Lung (tissue), 12 donors: ENCODE results near the gene C8B. TPM values are rescaled to one million over a fixed set of nuclear protein-coding genes. Genes with fewer than 3 reads are reported as not detected.

Experiments
- ATAC-seq: fragments of 200-7000 bp; cut with Tn5 transposase; one replicate; pipeline ENCODE4 v1.9.1; 2020; ENCODE audit warnings: moderate number of reproducible peaks; ENCODE audit not compliant: insufficient read depth, low FRiP score
- DNase-seq, 3 donors: peaks; one replicate each; pipeline ENCODE4 v3.0.0-alpha.2; 2013 to 2017
- H3K27ac ChIP-seq, 2 donors: one replicate each; pipeline ENCODE4 v1.5.1; 2013; ENCODE audit warnings: mild to moderate bottlenecking in 2 of 2, moderate library complexity in 2 of 2, control low read depth in 1 of 2, inconsistent platforms in 1 of 2, low read depth in 1 of 2, low read length in 1 of 2
- H3K27me3 ChIP-seq, 3 donors: one replicate each; pipeline ENCODE4 v1.5.1; 2013; ENCODE audit warnings: low read length in 2 of 3; ENCODE audit not compliant: control insufficient read depth in 3 of 3, insufficient read depth in 3 of 3
- H3K36me3 ChIP-seq, 4 donors: one replicate each; pipeline ENCODE4 v1.5.1; 2013; ENCODE audit warnings: low read length in 4 of 4, mild to moderate bottlenecking in 1 of 4, moderate library complexity in 1 of 4; ENCODE audit not compliant: control insufficient read depth in 4 of 4, insufficient read depth in 4 of 4
- H3K4me1 ChIP-seq, 5 donors: one replicate each; pipeline ENCODE4 v1.5.1; 2013; ENCODE audit warnings: low read length in 5 of 5, mild to moderate bottlenecking in 2 of 5, moderate library complexity in 1 of 5; ENCODE audit not compliant: control insufficient read depth in 5 of 5, insufficient read depth in 5 of 5
- H3K4me3 ChIP-seq: one replicate; pipeline ENCODE4 v1.5.1; 2013; ENCODE audit warnings: mild to moderate bottlenecking, control low read depth, moderate library complexity
- H3K9ac ChIP-seq, 2 donors: one replicate each; pipeline ENCODE4 v1.5.1; 2013; ENCODE audit warnings: low read length in 2 of 2, control low read depth in 1 of 2; ENCODE audit not compliant: insufficient read depth in 1 of 2
- H3K9me3 ChIP-seq, 4 donors: one replicate each; pipeline ENCODE4 v1.5.1; 2013; ENCODE audit warnings: low read length in 3 of 4, mild to moderate bottlenecking in 1 of 4, moderate library complexity in 1 of 4; ENCODE audit not compliant: control insufficient read depth in 4 of 4, insufficient read depth in 3 of 4
- CTCF ChIP-seq: IDR thresholded peaks from 2 replicates; pipeline ENCODE4 v1.5.1; 2012; ENCODE audit warnings: mild to moderate bottlenecking; ENCODE audit errors: control extremely low read depth, extremely low read depth
- WGBS, 2 donors: extraction: QIAGEN DNeasy Blood & Tissue Kit; methylation state at CpG; one replicate each; pipeline ENCODE4 v1.1.7; 2013; 5-methylcytosine and 5-hydroxymethylcytosine counted together
- polyA plus RNA-seq, 2 donors: library from polyadenylated mRNA; stranded (reverse); fragments of 200-250 nt; gene quantifications; one replicate each; pipeline ENCODE4 v1.2.1, GENCODE V29; 2013
- total RNA-seq, 2 donors: library from RNA; depleted of rRNA in 1 of 2; stranded (reverse); fragments of >200 nt in 1 of 2; gene quantifications; one replicate each; pipeline ENCODE4 v1.2.1, GENCODE V29; 2014 to 2021
- donor health status: control.
- donor health status: control.
- donor health status: Bipolar disorder and iron deficiency.
- donor health status: healthy.
- donor health status: DM: yes; HTN: yes; CAD: no.

C8B gene
- total and polyA plus RNA-seq, 4 donors: 0.22 to 2.8 (median 1.7) TPM

GRCh38 chr1:56967355-56967754 is 1.5 kb upstream of the C8B start:
- Histone ChIP-seq H3K27ac (no peak overlapping the region), H3K9me3 (peaks cover 0 to 1% (median 0%) of the 10 kb centered on the region in 4 donors), H3K4me1 (no peaks in the 10 kb centered on the region), H3K4me3 (no peak overlapping the region), H3K27me3 (no peaks in the 10 kb centered on the region), H3K9ac (no peak overlapping the region), H3K36me3 (no peaks in the 10 kb centered on the region)
- TF ChIP-seq CTCF: no peak
- DNase-seq: no peak
- WGBS, 2 donors: 67 to 71% methylated on average over 3 of the region's 3 CpGs
- ATAC-seq: no peak

- Histone ChIP-seq H3K27ac (no peak overlapping the region), H3K4me1 (no peaks in the 10 kb centered on the region), H3K36me3 (no peaks in the 10 kb centered on the region), H3K27me3 (no peaks in the 10 kb centered on the region), H3K9me3 (peaks cover 0 to 1% (median 0%) of the 10 kb centered on the region in 4 donors), H3K4me3 (no peak overlapping the region), H3K9ac (no peak overlapping the region)
- ATAC-seq: no peak
- WGBS, 2 donors: 93 to 98% methylated on average over 1 of the region's 1 CpG
- TF ChIP-seq CTCF: no peak
- no peak for DNase-seq
These were observed 834 bp upstream of the C8B start for GRCh38 chr1:56966698-56966999.

- Histone ChIP-seq H3K9me3 (peaks cover 0 to 1% (median 0%) of the 10 kb centered on the region in 4 donors), H3K27ac (no peak overlapping the region), H3K9ac (no peak overlapping the region), H3K36me3 (no peaks in the 10 kb centered on the region), H3K27me3 (no peaks in the 10 kb centered on the region), H3K4me1 (no peaks in the 10 kb centered on the region), H3K4me3 (no peak overlapping the region)
- ATAC-seq: no peak
- DNase-seq: no peak
- no peak for TF ChIP-seq CTCF
- 78 to 89% methylated on average over 3 of the region's 3 CpGs for WGBS, 2 donors
These were observed 624 bp downstream of the C8B start for GRCh38 chr1:56965191-56965590.

- Histone ChIP-seq H3K4me1 (no peaks in the 10 kb centered on the region), H3K27ac (no peak overlapping the region), H3K36me3 (no peaks in the 10 kb centered on the region), H3K4me3 (no peak overlapping the region), H3K9ac (no peak overlapping the region), H3K9me3 (peaks cover 0 to 1% (median 0%) of the 10 kb centered on the region in 4 donors), H3K27me3 (no peaks in the 10 kb centered on the region)
- no peak for ATAC-seq
- DNase-seq: no peak
- TF ChIP-seq CTCF: no peak
- 88 to 89% methylated on average over 9 of the region's 9 CpGs for WGBS, 2 donors
These were observed 1.3 kb downstream of the C8B start for GRCh38 chr1:56964349-56965017.
